Measurements from ENCODE around the gene OVOL2. TPM values are rescaled to one million over a fixed set of nuclear protein-coding genes. Genes with fewer than 3 reads are reported as not detected.

Gene OVOL2
- total RNA-seq, 2 donors from 2014 or later, result 3.6 to 15.8 TPM

DNA sequence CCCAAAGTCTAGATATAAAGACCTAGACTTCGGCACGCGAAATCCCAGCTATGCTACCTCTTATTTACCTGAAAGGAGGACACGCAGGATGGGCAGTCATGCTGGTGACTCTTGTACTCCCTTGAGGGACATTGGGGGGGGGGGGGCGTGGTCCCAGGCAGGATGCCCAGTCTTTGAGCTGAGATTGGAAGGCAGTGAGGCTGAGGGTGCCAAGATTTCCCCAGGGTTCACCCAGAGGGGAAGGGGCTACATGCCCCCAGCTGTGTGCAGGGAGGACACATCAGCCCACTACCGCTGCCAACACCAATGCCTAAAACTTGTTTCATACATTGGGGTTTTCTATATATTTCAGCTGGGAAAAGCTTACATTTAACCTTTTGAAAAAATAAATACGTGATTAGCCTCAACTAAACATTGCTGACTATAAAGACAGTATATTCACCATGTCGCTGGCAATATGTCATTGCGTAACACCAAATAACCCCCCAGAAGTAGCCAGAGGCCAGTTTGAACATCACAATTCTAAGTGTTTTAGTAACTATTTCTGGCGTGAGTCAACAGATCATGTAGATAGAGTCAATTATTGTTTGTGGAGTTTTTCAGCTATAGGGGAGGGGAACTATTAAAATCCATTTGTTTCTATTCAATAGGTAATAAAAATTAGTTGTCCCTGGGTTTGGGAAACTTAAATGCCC lies 67.3 kb downstream of the OVOL2 start:
- peaks cover 0 to 3% of the 10 kb centered on the region in 2 donors for H3K36me3 ChIP-seq (replicated peaks in 1 of 2; ENCODE audit: insufficient read depth in 1 of 2, low read depth in 2 of 2)
- H3K27me3 ChIP-seq, result no peaks in the 10 kb centered on the region
- intact Hi-C loops (cut with DNase I), result loop anchor here (10.0 kb wide), 1 partner anchor 486 kb away; no protein-coding TSS in a partner anchor
- H3K9me3 ChIP-seq, result no peaks in the 10 kb centered on the region
- 86 to 87% methylated on average over 9 to 10 of the region's 10 CpGs for WGBS, 2 donors
- TF ChIP-seq, protein P1, sequence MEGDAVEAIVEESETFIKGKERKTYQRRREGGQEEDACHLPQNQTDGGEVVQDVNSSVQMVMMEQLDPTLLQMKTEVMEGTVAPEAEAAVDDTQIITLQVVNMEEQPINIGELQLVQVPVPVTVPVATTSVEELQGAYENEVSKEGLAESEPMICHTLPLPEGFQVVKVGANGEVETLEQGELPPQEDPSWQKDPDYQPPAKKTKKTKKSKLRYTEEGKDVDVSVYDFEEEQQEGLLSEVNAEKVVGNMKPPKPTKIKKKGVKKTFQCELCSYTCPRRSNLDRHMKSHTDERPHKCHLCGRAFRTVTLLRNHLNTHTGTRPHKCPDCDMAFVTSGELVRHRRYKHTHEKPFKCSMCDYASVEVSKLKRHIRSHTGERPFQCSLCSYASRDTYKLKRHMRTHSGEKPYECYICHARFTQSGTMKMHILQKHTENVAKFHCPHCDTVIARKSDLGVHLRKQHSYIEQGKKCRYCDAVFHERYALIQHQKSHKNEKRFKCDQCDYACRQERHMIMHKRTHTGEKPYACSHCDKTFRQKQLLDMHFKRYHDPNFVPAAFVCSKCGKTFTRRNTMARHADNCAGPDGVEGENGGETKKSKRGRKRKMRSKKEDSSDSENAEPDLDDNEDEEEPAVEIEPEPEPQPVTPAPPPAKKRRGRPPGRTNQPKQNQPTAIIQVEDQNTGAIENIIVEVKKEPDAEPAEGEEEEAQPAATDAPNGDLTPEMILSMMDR (IDR thresholded peaks at IDR 0.05), result no peak
- no peak for TF ChIP-seq POLR2A (IDR thresholded peaks at IDR 0.05)
- DNase-seq, result no peak
- no peaks in the 10 kb centered on the region for H3K4me1 ChIP-seq
- H3K27ac ChIP-seq, result no peak overlapping the region
- no peak overlapping the region for H3K4me3 ChIP-seq
- no peak for ATAC-seq

DNA sequence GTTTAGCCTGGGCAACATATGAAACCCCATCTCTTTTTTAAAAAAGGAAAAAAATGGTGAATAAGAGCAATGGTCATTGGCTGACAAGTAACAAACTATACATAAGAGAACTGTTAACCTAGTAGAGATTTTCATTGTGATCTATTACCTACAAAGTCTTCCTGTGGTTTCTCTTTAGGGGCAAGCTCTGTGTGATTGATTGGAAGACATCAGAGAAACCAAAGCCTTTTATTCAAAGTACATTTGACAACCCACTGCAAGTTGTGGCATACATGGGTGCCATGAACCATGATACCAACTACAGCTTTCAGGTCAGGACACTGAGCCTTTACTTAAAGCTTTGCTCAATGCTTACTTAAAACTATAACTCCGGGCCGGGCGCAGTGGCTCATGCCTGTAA lies 69.7 kb downstream of the OVOL2 start:
- Histone ChIP-seq H3K27ac (no peak overlapping the region), H3K4me3 (no peak overlapping the region), H3K9me3 (no peaks in the 10 kb centered on the region), H3K4me1 (no peaks in the 10 kb centered on the region), H3K27me3 (no peaks in the 10 kb centered on the region), H3K36me3 (replicated peaks in 1 of 2; ENCODE audit: insufficient read depth in 1 of 2, low read depth in 2 of 2) (peaks cover 0 to 3% of the 10 kb centered on the region in 2 donors)
- 88 to 96% methylated on average over 3 of the region's 3 CpGs for WGBS, 2 donors
- DNase-seq, result no peak
- no peak for ATAC-seq
- intact Hi-C loops (cut with DNase I), result no loop called here
- TF ChIP-seq POLR2A (IDR thresholded peaks at IDR 0.05), result no peak
- TF ChIP-seq, protein P1 (IDR thresholded peaks at IDR 0.05), result no peak

DNA sequence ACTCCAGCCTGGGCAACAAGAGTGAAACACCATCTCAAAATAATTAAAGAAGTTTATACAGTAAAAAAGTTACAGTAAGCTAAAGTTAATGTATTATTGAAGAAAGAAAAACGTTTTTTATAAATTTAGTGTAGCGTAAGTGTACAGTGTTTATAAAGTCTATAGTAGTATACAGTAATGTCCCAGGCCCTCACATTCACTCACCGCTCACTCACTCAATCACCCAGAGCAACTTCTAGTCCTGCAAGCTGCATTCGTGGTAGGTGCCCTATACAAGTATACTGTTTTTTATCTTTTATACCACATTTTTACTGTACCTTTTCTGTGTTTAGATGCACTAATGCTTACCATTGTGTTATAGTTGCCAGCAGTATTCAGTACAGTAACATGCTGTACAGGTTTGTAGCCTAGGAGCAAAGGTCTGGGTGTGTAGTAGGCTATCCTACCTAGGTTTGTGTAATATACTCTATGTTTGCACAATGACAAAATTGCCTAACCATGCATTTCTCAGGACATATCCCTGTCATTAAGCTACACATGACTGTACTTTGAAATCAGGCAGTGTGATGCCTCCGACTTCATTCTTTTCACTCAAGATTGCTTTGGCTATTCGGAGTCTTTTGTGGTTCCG lies 72.2 kb downstream of the OVOL2 start:
- Histone ChIP-seq H3K4me1 (no peaks in the 10 kb centered on the region), H3K27ac (no peak overlapping the region), H3K27me3 (no peaks in the 10 kb centered on the region), H3K4me3 (no peak overlapping the region), H3K9me3 (no peaks in the 10 kb centered on the region), H3K36me3 (replicated peaks in 1 of 2; ENCODE audit: insufficient read depth in 1 of 2, low read depth in 2 of 2) (peaks cover 0 to 3% of the 10 kb centered on the region in 2 donors)
- no peak for DNase-seq
- intact Hi-C loops (cut with DNase I), result no loop called here
- 92 to 93% methylated on average over 7 of the region's 7 CpGs for WGBS, 2 donors
- no peak for ATAC-seq
- TF ChIP-seq, protein P1 (IDR thresholded peaks at IDR 0.05), result no peak
- TF ChIP-seq POLR2A (IDR thresholded peaks at IDR 0.05), result no peak

DNA sequence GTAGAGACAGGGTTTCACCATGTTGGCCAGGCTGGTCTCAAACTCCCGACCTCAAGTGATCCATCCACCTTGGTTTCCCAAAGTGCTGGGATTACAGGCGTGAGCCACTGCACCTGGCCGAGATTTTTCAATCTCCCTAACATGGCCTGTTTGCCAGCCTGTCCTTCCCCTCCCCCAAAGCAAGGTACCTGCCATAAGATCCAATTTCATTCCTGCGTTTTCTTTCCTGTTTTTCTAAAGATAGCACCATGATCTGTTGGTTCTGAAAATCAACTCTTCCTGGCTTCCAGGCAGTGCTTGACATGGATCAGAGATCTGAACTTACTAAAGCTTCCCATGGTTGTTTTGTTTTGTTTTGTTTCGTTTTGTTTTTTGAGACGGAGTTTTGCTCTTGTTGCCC lies 81.4 kb downstream of the OVOL2 start:
- Histone ChIP-seq H3K27ac (no peak overlapping the region), H3K9me3 (no peaks in the 10 kb centered on the region), H3K36me3 (replicated peaks in 1 of 2; ENCODE audit: insufficient read depth in 1 of 2, low read depth in 2 of 2) (no peaks in the 10 kb centered on the region), H3K4me3 (no peak overlapping the region), H3K27me3 (no peaks in the 10 kb centered on the region), H3K4me1 (peaks cover 21% of the 10 kb centered on the region)
- DNase-seq (no peak), ATAC-seq (no peak)
- intact Hi-C loops (cut with DNase I), result no loop called here
- TF ChIP-seq POLR2A (IDR thresholded peaks at IDR 0.05), result no peak
- TF ChIP-seq, protein P1 (IDR thresholded peaks at IDR 0.05), result no peak
- 75 to 76% methylated on average over 6 of the region's 6 CpGs for WGBS, 2 donors

Small RNA genes within 50 kb of the gene (small RNA-seq; reads per million reads assigned to genes)
- not detected for gene RNU7-137P

Other genes with a start within 250 kb of the OVOL2 start
- gene SNX5, start 89.1 kb downstream of the OVOL2 start, total RNA-seq, result 10 to 100 TPM; 61.3 to 84.3 TPM
- gene MGME1, start 88.9 kb downstream of the OVOL2 start, total RNA-seq, result 1 to 10 TPM; 3.0 to 6.5 TPM
- gene KAT14, start 79.9 kb upstream of the OVOL2 start, total RNA-seq, result 1 to 10 TPM; 7.9 to 8.8 TPM
- 10 to 100 TPM in 1 of 2 donors, 1 to 10 TPM in 1; 9.1 to 13.2 TPM for gene PET117, start 79.9 kb upstream of the OVOL2 start, total RNA-seq
- gene ZNF133, start 230.6 kb upstream of the OVOL2 start, total RNA-seq, result 10 to 100 TPM; 10.9 to 22.7 TPM